ENCODE results near the gene STARD8. TPM values are rescaled to one million over a fixed set of nuclear protein-coding genes. Genes with fewer than 3 reads are reported as not detected.
"Not testable (repeated sequence)": the region's sequence is repeated elsewhere in the genome, so short reads cannot be mapped to it uniquely, and the experiment has no call there.

STARD8 gene
- total and polyA plus RNA-seq, 10 donors, result 1.9 to 35.2 (median 20.4) TPM

DNA sequence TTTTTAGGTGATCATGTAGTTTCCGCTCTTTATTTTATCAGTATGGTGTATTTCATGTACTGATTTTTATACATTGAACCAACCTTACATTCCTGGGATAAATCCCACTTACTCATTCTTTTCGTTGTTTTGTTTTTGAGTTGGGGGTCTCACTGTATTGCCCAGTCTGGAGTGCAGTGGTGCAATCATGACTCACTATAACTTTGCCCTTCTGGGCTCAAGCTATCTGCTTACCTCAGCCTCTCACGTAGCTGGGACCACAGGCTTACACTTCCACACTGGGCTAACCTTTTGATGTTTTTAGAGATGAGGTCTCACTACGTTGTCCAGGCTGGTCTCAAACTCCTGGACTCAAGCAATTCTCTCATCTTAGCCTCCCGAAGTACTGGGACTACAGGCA is 19.5 kb upstream of the STARD8 start:
- no peak for DNase-seq
- WGBS, 5 donors, result 74 to 96% (median 86%) methylated on average over 5 of the region's 5 CpGs
- TF ChIP-seq CTCF (IDR thresholded peaks at IDR 0.05 in 8 of 11, conservative IDR thresholded peaks at IDR 0.05 in 3 of 11), result no peak
- TF ChIP-seq POLR2AphosphoS5 (IDR thresholded peaks at IDR 0.05), result no peak
- no peak for TF ChIP-seq POLR2A (IDR thresholded peaks at IDR 0.05)
- H3K27ac ChIP-seq, result no peak overlapping the region
- peaks cover 0 to 4% (median 0%) of the 10 kb centered on the region in 7 donors for H3K27me3 ChIP-seq (replicated peaks in 1 of 7)
- H3K36me3 ChIP-seq, result no peaks in the 10 kb centered on the region
- intact Hi-C loops (cut with DNase I; ENCODE audit: low total_unique reads), result no loop called here
- H3K4me3 ChIP-seq, result no peak overlapping the region
- no peaks in the 10 kb centered on the region for H3K9me3 ChIP-seq
- H3K4me1 ChIP-seq, result no peaks in the 10 kb centered on the region

DNA sequence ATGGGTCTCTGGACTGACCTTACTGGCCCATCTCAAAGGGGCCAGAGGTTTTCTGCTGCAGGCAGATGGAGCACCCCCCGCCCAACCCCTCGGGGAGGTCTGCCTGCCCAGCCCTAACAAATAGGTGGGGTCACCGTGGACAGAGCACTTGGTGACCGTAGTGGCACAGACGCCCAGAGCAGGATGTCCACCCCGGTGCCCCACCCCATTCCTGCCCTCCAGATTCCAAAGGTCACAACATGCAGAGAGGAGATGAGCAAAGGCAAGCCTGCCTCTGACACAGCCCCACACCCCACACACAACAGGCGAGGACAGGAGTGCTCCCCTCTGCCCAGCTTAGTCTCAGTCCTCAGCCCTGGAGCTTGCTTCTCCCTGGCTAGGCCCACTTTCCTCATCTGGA is 17.5 kb upstream of the STARD8 start:
- H3K9me3 ChIP-seq; H3K4me3 ChIP-seq; DNase-seq; H3K4me1 ChIP-seq; H3K27me3 ChIP-seq (replicated peaks in 1 of 7); intact Hi-C loops (cut with DNase I; ENCODE audit: low total_unique reads); H3K36me3 ChIP-seq; H3K27ac ChIP-seq: not testable (repeated sequence)
- 66 to 91% (median 84%) methylated on average over 3 to 5 of the region's 7 CpGs; no CpG with 5 or more reads in 2 of the 5 donors for WGBS, 5 donors

- H3K9me3 ChIP-seq, result no peaks in the 10 kb centered on the region
- H3K27me3 ChIP-seq (replicated peaks in 1 of 7), result peaks cover 0 to 4% (median 0%) of the 10 kb centered on the region in 7 donors
- H3K4me3 ChIP-seq, result no peak overlapping the region
- TF ChIP-seq CTCF (IDR thresholded peaks at IDR 0.05 in 8 of 11, conservative IDR thresholded peaks at IDR 0.05 in 3 of 11) (no peak), POLR2AphosphoS5 (IDR thresholded peaks at IDR 0.05) (no peak), POLR2A (IDR thresholded peaks at IDR 0.05) (no peak)
- H3K4me1 ChIP-seq, result no peaks in the 10 kb centered on the region
- H3K27ac ChIP-seq, result no peak overlapping the region
- no peak for DNase-seq
- H3K36me3 ChIP-seq, result no peaks in the 10 kb centered on the region
- intact Hi-C loops (cut with DNase I; ENCODE audit: low total_unique reads), result no loop called here
- 59 to 77% (median 71%) methylated on average over 4 of the region's 4 CpGs for WGBS, 5 donors
These were observed 16.1 kb upstream of the STARD8 start for GRCh38 chrX:68631336-68631735.

- H3K4me3 ChIP-seq, result no peak overlapping the region
- intact Hi-C loops (cut with DNase I; ENCODE audit: low total_unique reads), result no loop called here
- TF ChIP-seq CTCF (IDR thresholded peaks at IDR 0.05 in 8 of 11, conservative IDR thresholded peaks at IDR 0.05 in 3 of 11) (no peak), POLR2A (IDR thresholded peaks at IDR 0.05) (no peak), POLR2AphosphoS5 (IDR thresholded peaks at IDR 0.05) (no peak)
- DNase-seq, result no peak
- WGBS, 5 donors, result 68 to 88% (median 82%) methylated on average over 2 of the region's 2 CpGs
- no peaks in the 10 kb centered on the region for H3K4me1 ChIP-seq
- H3K27ac ChIP-seq, result no peak overlapping the region
- no peaks in the 10 kb centered on the region for H3K36me3 ChIP-seq
- H3K27me3 ChIP-seq (replicated peaks in 1 of 7), result peaks cover 0 to 4% (median 0%) of the 10 kb centered on the region in 7 donors
- H3K9me3 ChIP-seq, result no peaks in the 10 kb centered on the region
These were observed 15.0 kb upstream of the STARD8 start for GRCh38 chrX:68632491-68632890.

GRCh38 chrX:68633981-68634380 is 13.5 kb upstream of the STARD8 start:
- 65 to 88% (median 76%) methylated on average over 2 of the region's 2 CpGs for WGBS, 5 donors
- no peak overlapping the region for H3K4me3 ChIP-seq
- TF ChIP-seq POLR2AphosphoS5 (IDR thresholded peaks at IDR 0.05), result no peak
- no peak for TF ChIP-seq CTCF (IDR thresholded peaks at IDR 0.05 in 8 of 11, conservative IDR thresholded peaks at IDR 0.05 in 3 of 11)
- no peak for TF ChIP-seq POLR2A (IDR thresholded peaks at IDR 0.05)
- no peaks in the 10 kb centered on the region for H3K9me3 ChIP-seq
- intact Hi-C loops (cut with DNase I; ENCODE audit: low total_unique reads), result no loop called here
- H3K27ac ChIP-seq, result no peak overlapping the region
- DNase-seq, result no peak
- H3K36me3 ChIP-seq, result no peaks in the 10 kb centered on the region
- peaks cover 0 to 4% (median 0%) of the 10 kb centered on the region in 7 donors for H3K27me3 ChIP-seq (replicated peaks in 1 of 7)
- no peaks in the 10 kb centered on the region for H3K4me1 ChIP-seq
